ENCODE data around the gene MCHR1. TPM values are rescaled to one million over a fixed set of nuclear protein-coding genes. Genes with fewer than 3 reads are reported as not detected.

Gene MCHR1
- polyA plus RNA-seq, 1 of the 3 experiments (the other 2 are of a cell fraction): 0.33 TPM

GRCh38 chr22:40703736-40704135 lies 24.5 kb downstream of the MCHR1 start:
- Histone ChIP-seq H3K36me3 (replicated peaks in 1 of 2; ENCODE audit: control insufficient read depth in 1 of 2, insufficient read depth in 2 of 2, low read length in 1 of 2) (no peaks in the 10 kb centered on the region), H3K4me3 (ENCODE audit: low read depth in 2 of 2, low read length in 1 of 2) (no peak overlapping the region), H3K79me2 (ENCODE audit: insufficient read depth) (no peaks in the 10 kb centered on the region), H3K4me1 (ENCODE audit: control insufficient read depth in 1 of 2, insufficient read depth in 2 of 2, low read depth in 1 of 2, low read length in 1 of 2) (no peaks in the 10 kb centered on the region; a peak in 1 of 4 replicates), H3K9ac (no peak overlapping the region), H3F3A (replicated peaks; ENCODE audit: insufficient read depth) (no peaks in the 10 kb centered on the region), H3K27ac (ENCODE audit: low read depth in 2 of 2, low read length in 1 of 2) (no peak overlapping the region), H3K9me3 (no peaks in the 10 kb centered on the region), H3K9me2 (no peaks in the 10 kb centered on the region), H2AFZ (ENCODE audit: low read depth) (no peak overlapping the region), H4K20me1 (ENCODE audit: insufficient read depth) (no peaks in the 10 kb centered on the region), H3K27me3 (ENCODE audit: insufficient read depth) (no peaks in the 10 kb centered on the region), H3K4me2 (no peak overlapping the region)
- ChIA-PET CTCF (no interaction called here), POLR2A (no interaction called here)
- WGBS (ENCODE audit: low lambda C conversion rate): 83% methylated on average over 2 of the region's 5 CpGs
- TF ChIP-seq GABPA (IDR thresholded peaks at IDR 0.05; ENCODE audit: low read depth): no peak
- TF ChIP-seq TEAD4 (IDR thresholded peaks at IDR 0.05; ENCODE audit: borderline replicate concordance, insufficient read depth): no peak
- TF ChIP-seq, protein P1, sequence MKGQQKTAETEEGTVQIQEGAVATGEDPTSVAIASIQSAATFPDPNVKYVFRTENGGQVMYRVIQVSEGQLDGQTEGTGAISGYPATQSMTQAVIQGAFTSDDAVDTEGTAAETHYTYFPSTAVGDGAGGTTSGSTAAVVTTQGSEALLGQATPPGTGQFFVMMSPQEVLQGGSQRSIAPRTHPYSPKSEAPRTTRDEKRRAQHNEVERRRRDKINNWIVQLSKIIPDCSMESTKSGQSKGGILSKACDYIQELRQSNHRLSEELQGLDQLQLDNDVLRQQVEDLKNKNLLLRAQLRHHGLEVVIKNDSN (IDR thresholded peaks at IDR 0.05; ENCODE audit: borderline replicate concordance, low read depth): no peak
- TF ChIP-seq EZH2phosphoT487 (IDR thresholded peaks at IDR 0.05; ENCODE audit: borderline replicate concordance, low read depth): no peak
- TF ChIP-seq GATA2 (CRISPR knock-in tag; IDR thresholded peaks at IDR 0.05): no peak
- no peak for DNase-seq

- ChIA-PET POLR2A (no interaction called here), CTCF (interaction anchor here (0.6 kb wide), 1 partner anchor 24 kb away, joined by 3 read pairs; no protein-coding TSS in a partner anchor)
- H3K36me3 ChIP-seq (replicated peaks in 1 of 2; ENCODE audit: control insufficient read depth in 1 of 2, insufficient read depth in 2 of 2, low read length in 1 of 2): no peaks in the 10 kb centered on the region
Measured at GRCh38 chr22:40705918-40706682, 26.8 kb downstream of the MCHR1 start.

DNA sequence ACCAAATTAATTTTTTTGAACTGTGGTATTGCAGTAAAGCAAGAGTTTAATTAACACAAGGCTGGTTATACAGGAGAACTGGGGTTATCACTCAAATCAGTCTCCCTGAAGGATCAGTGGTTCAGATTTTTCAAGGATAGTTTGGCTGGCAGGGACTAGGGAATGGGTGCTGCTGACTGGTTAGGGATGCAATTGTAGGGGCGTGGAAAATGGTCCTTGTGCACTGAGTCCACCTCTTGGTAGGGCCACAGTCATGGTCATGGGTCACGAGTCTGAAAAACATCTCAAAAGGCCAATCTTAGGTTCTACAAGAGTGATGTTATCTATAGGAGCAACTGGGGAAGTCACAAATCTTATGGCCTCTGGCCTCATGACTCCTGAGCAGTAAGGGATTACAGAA lies 27.9 kb downstream of the MCHR1 start:
- 100% methylated on average over 1 of the region's 2 CpGs for WGBS (ENCODE audit: low lambda C conversion rate)
- POLR2A ChIA-PET: no interaction called here
- DNase-seq: no peak

More at GRCh38 chr22:40705918-40706682, 26.8 kb downstream of the MCHR1 start:
- no peak overlapping the region for H3K9ac ChIP-seq
- no peaks in the 10 kb centered on the region for H3K79me2 ChIP-seq (ENCODE audit: insufficient read depth)
- H3K9me3 ChIP-seq: no peaks in the 10 kb centered on the region
- no peaks in the 10 kb centered on the region for H3F3A ChIP-seq (replicated peaks; ENCODE audit: insufficient read depth)
- no peak overlapping the region for H3K4me2 ChIP-seq
- no peaks in the 10 kb centered on the region for H4K20me1 ChIP-seq (ENCODE audit: insufficient read depth)
- H3K4me1 ChIP-seq (ENCODE audit: control insufficient read depth in 1 of 2, insufficient read depth in 2 of 2, low read depth in 1 of 2, low read length in 1 of 2): peaks cover 0 to 8% of the 10 kb centered on the region in 2 experiments; a peak in 2 of 4 replicates
- TF ChIP-seq RFX5 (IDR thresholded peaks at IDR 0.05; ENCODE audit: low read length): no peak
- WGBS (ENCODE audit: low lambda C conversion rate): 42% methylated on average over 5 of the region's 9 CpGs
- no peak overlapping the region for H2AFZ ChIP-seq (ENCODE audit: low read depth)
- no peaks in the 10 kb centered on the region for H3K9me2 ChIP-seq
- DNase-seq: no peak
- no peak overlapping the region for H3K4me3 ChIP-seq (ENCODE audit: low read depth in 2 of 2, low read length in 1 of 2)
- H3K27ac ChIP-seq (ENCODE audit: low read depth in 2 of 2, low read length in 1 of 2): no peak overlapping the region
- H3K27me3 ChIP-seq (ENCODE audit: insufficient read depth): no peaks in the 10 kb centered on the region

More for the DNA sequence above, 27.9 kb downstream of the MCHR1 start:
- CTCF ChIA-PET: no interaction called here
- H4K20me1 ChIP-seq (ENCODE audit: insufficient read depth): no peaks in the 10 kb centered on the region
- no peak overlapping the region for H3K27ac ChIP-seq (ENCODE audit: low read depth in 2 of 2, low read length in 1 of 2)
- no peaks in the 10 kb centered on the region for H3K79me2 ChIP-seq (ENCODE audit: insufficient read depth)
- no peaks in the 10 kb centered on the region for H3F3A ChIP-seq (replicated peaks; ENCODE audit: insufficient read depth)
- no peaks in the 10 kb centered on the region for H3K27me3 ChIP-seq (ENCODE audit: insufficient read depth)
- H3K9ac ChIP-seq: no peak overlapping the region
- no peak overlapping the region for H3K4me3 ChIP-seq (ENCODE audit: low read depth in 2 of 2, low read length in 1 of 2)
- H2AFZ ChIP-seq (ENCODE audit: low read depth): no peak overlapping the region
- H3K4me1 ChIP-seq (ENCODE audit: control insufficient read depth in 1 of 2, insufficient read depth in 2 of 2, low read depth in 1 of 2, low read length in 1 of 2): peaks cover 0 to 13% of the 10 kb centered on the region in 2 experiments; a peak in 2 of 4 replicates
- TF ChIP-seq TEAD4 (IDR thresholded peaks at IDR 0.05; ENCODE audit: borderline replicate concordance, insufficient read depth): no peak
- no peak for TF ChIP-seq ELF1 (IDR thresholded peaks at IDR 0.05)
- no peak for TF ChIP-seq CTCF (IDR thresholded peaks at IDR 0.05)
- TF ChIP-seq FOSL2 (IDR thresholded peaks at IDR 0.05; ENCODE audit: borderline replicate concordance, low read depth): no peak
- TF ChIP-seq JUND (IDR thresholded peaks at IDR 0.05): no peak
- TF ChIP-seq NRF1 (IDR thresholded peaks at IDR 0.05; ENCODE audit: low read depth, low read length): no peak
- TF ChIP-seq, protein P2, sequence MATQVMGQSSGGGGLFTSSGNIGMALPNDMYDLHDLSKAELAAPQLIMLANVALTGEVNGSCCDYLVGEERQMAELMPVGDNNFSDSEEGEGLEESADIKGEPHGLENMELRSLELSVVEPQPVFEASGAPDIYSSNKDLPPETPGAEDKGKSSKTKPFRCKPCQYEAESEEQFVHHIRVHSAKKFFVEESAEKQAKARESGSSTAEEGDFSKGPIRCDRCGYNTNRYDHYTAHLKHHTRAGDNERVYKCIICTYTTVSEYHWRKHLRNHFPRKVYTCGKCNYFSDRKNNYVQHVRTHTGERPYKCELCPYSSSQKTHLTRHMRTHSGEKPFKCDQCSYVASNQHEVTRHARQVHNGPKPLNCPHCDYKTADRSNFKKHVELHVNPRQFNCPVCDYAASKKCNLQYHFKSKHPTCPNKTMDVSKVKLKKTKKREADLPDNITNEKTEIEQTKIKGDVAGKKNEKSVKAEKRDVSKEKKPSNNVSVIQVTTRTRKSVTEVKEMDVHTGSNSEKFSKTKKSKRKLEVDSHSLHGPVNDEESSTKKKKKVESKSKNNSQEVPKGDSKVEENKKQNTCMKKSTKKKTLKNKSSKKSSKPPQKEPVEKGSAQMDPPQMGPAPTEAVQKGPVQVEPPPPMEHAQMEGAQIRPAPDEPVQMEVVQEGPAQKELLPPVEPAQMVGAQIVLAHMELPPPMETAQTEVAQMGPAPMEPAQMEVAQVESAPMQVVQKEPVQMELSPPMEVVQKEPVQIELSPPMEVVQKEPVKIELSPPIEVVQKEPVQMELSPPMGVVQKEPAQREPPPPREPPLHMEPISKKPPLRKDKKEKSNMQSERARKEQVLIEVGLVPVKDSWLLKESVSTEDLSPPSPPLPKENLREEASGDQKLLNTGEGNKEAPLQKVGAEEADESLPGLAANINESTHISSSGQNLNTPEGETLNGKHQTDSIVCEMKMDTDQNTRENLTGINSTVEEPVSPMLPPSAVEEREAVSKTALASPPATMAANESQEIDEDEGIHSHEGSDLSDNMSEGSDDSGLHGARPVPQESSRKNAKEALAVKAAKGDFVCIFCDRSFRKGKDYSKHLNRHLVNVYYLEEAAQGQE (IDR thresholded peaks at IDR 0.05; ENCODE audit: low read depth, low read length): no peak
- TF ChIP-seq RFX5 (IDR thresholded peaks at IDR 0.05; ENCODE audit: low read length): no peak
- TF ChIP-seq, protein P3, sequence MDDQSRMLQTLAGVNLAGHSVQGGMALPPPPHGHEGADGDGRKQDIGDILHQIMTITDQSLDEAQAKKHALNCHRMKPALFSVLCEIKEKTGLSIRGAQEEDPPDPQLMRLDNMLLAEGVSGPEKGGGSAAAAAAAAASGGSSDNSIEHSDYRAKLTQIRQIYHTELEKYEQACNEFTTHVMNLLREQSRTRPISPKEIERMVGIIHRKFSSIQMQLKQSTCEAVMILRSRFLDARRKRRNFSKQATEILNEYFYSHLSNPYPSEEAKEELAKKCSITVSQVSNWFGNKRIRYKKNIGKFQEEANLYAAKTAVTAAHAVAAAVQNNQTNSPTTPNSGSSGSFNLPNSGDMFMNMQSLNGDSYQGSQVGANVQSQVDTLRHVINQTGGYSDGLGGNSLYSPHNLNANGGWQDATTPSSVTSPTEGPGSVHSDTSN (IDR thresholded peaks at IDR 0.05): no peak
- TF ChIP-seq RAD21 (IDR thresholded peaks at IDR 0.05; ENCODE audit: low read length): no peak
- H3K9me3 ChIP-seq: no peaks in the 10 kb centered on the region
- H3K36me3 ChIP-seq (replicated peaks in 1 of 2; ENCODE audit: control insufficient read depth in 1 of 2, insufficient read depth in 2 of 2, low read length in 1 of 2): no peaks in the 10 kb centered on the region
- H3K4me2 ChIP-seq: no peak overlapping the region
- no peaks in the 10 kb centered on the region for H3K9me2 ChIP-seq

Data from SK-N-SH (cell line).